OCI-LY7 (cell line): ENCODE data around the gene DGKH.

ENCODE experiments used
- CTCF ChIP-seq: fragments of 200-600 bp; sonication (generic); conservative IDR thresholded peaks from 2 replicates; pipeline ENCODE4 v1.5.1; 2014; ENCODE audit warnings: mild to moderate bottlenecking, antibody characterized with exemption, low read length, moderate library complexity, mixed read lengths
- EZH2phosphoT487 ChIP-seq: fragments of 200-600 bp; sonication (generic); IDR thresholded peaks from 2 replicates; pipeline ENCODE4 v1.6.1; 2018; ENCODE audit warnings: low read depth, borderline replicate concordance, mild to moderate bottlenecking, mixed run types, antibody characterized with exemption, low read length, moderate library complexity, mixed read lengths

- no peak for TF ChIP-seq EZH2phosphoT487
- TF ChIP-seq CTCF: no peak
Measured at GRCh38 chr13:42017264-42017663, 31.2 kb upstream of the DGKH start.
